Right renal cortex interstitium (tissue), 3 donors: Measurements from ENCODE around the gene SLC25A39. TPM values are rescaled to one million over a fixed set of nuclear protein-coding genes. Genes with fewer than 3 reads are reported as not detected.
"Not testable (repeated sequence)": the region's sequence is repeated elsewhere in the genome, so short reads cannot be mapped to it uniquely, and the experiment has no call there.

Experiments used
- DNase-seq, 3 donors: peaks; one replicate each; pipeline ENCODE4 v3.0.0-alpha.2; 2013; ENCODE audit warnings: low read depth in 3 of 3, low spot score in 2 of 3
- polyA plus RNA-seq, 3 donors: library from polyadenylated mRNA; unstranded; fragments of 120-200 nt; gene quantifications; one replicate each; pipeline ENCODE4 v1.2.1, GENCODE V29; 2013; ENCODE audit not compliant: insufficient read length in 3 of 3

SLC25A39 gene
- polyA plus RNA-seq, 3 donors = 82.5 to 88.4 (median 85.4) TPM

DNA sequence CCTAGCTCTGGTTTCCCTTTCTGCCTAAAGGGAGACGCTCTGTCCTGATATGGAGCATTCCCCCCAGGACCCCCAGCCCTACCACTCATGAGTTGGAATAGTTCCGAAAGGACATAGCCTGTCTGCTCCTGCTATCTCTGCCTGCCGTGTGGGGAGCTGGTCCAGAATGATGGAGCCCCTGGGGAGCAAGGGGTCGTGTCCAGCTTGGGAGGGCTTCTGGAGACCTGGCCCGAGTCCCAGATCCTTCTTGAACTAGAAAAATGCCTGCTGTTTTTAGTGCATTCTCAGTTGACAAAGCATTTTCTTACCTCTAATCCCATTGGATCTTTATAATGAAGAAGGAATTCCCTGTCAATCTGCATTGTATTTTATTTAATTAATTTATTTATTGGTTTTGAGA lies 11.3 kb upstream of the SLC25A39 start:
- no peak for DNase-seq

DNA sequence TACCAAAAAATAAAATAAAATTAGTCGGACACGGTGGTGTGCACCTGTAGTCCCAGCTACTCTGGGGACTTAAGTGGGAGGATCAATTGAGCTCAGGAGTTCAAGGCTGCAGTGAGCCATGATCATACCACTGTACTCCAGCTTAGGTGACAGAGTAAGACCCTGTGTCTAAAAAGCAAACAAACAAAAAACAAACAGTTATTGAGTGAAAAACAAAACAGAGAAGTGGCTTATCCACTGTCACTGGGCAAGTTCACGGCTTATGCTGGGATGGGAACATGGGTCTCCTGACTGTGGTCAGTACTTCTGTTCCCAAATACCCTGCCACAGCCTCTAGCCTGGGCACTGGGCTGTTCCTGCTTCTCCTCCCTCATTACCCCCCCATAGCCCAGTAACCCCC lies 10.9 kb upstream of the SLC25A39 start:
- DNase-seq = no peak

DNA sequence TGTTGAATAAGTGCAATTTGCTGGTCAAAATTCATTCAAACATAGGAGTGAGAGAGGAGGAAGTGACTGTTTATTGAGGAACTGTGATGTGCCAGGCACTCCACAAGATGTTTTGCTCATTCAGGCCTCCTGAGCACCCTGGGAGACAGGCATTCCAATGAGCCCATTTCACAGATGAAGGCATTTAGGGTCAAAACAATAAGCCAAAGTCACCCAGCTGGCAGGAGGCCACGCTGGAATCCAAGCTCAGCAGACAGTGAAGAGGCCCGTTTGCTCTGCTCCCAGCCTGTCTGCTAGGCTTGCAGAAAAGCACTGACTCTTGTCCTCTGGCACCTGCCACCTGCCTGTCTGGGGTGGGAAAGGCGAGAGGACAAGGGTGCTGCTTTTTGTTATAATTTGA lies 10.1 kb upstream of the SLC25A39 start:
- DNase-seq = no peak

DNA sequence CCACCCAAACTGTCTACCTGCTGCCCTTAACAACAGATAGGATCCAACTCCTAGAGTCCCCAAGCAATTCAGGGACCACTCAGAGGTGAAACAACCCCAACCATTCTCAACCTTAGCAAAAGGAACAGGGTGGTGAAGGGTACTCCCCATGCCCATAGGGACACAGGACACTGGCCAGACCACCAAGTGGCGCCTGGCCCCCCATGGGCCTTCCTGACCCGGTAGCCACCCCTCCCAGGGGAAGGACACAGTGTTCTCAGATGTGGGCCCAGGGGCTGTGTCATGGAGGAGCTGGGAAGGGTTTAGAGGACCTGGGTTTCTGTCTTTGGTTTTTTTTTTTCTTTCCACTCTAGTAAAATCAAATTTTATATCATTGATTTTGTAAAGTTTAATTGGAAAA lies 9.7 kb upstream of the SLC25A39 start:
- DNase-seq = no peak

GRCh38 chr17:44333371-44333770 lies 8.7 kb upstream of the SLC25A39 start:
- no peak for DNase-seq

DNA sequence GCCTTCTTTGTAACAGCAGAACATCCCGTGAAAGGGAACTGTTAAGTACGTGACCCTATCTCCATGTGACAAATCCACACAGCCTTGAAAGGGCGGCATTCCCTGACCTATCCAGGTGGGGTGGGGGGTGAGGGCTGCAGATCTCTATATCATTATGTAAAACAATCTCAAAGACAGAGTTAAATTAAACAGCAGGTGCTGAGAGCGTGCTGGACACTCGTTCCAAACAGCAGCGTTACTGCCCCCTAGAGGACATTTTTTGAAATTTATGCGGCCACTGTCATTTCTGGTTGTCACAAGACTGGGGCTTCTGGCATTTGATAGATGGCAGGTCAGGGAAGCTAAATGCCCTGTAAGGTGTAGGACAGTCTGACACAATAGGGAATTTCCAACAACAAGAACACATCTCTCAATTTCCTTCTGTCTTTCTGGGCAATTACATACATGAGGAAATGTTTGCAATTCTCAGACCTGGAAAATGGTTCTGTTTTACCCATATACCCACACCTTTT lies 6.7 kb upstream of the SLC25A39 start:
- no peak for DNase-seq

DNA sequence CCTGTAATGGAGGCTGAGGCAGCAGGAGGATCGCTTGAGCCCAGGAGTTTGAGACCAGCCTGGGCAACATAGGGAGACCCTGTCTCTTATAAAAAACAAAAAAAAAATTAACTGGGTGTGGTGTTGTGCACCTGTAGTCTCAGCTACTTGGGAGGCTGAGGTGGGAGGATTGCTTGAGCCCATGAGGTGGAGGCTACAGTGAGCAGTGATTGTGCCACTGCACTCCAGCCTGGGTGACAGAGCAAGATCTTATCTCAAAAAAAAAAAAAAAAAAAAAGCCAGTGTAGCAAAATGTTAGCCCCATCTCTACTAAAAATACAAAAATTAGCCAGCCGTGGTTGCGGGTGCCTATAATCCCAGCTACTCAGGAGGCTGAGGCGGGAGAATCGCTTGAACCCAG lies 5.6 kb upstream of the SLC25A39 start:
- not testable (repeated sequence) for DNase-seq

GRCh38 chr17:44329516-44329915 lies 4.9 kb upstream of the SLC25A39 start:
- not testable (repeated sequence) for DNase-seq

- DNase-seq = no peak
Measured at GRCh38 chr17:44327715-44328449, 3.3 kb upstream of the SLC25A39 start.

DNA sequence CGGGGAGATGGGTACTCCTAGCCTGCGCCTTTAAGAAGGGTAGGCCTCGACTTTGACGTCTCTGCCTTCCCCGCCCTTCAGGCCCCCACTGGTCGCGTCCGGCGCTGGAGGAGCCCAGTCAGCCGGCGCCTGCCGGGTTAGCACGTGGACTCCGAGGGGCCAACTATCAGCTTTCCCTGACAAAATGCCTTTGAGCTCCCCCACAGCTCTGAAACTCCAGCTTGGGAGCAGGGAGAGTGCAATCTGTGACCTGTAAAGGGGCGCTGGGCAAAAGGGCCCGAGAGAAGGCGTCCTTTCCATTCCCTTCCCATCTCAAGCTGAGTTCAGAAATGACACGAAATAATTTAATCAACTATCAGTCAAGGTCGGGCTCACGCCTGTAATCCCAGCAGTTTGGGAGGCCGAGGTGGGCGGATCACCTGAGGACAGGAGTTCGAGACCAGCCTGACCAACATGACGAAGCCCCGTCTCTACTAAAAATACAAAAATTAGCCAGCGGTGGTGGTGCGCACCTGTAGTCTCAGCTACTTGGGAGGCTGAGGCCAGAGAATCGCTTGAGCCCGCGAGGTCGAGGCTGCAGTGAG lies 2.3 kb upstream of the SLC25A39 start:
- DNase-seq = peak in 2 of 3 donors; percentile 86 to 93

DNA sequence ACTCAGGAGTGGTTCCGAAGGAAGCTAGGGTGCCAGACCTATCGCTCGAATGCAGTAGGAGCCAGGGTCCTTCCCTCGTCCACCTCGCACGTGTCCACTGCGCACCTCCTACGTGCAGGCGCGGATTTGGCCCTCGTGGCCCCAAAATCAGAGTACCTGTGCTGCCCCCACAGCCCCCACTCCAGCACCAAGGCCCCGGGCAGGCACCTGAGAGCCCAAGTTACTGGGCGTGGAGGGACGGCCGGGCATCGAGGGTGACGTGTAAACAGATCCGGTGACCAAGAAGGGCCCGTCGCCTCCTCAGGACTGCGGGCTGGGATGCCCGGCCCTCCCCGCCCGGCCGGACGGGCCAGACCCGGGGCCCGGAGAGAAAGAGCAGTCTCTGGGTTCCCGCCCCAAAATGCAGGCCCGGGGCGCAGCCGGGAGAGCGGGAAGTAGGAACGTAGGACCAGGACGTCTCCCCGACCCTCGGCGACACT lies 492 bp downstream of the SLC25A39 start:
- DNase-seq = no peak

- DNase-seq = no peak
Measured at GRCh38 chr17:44323359-44324091, 1.1 kb downstream of the SLC25A39 start.

DNA sequence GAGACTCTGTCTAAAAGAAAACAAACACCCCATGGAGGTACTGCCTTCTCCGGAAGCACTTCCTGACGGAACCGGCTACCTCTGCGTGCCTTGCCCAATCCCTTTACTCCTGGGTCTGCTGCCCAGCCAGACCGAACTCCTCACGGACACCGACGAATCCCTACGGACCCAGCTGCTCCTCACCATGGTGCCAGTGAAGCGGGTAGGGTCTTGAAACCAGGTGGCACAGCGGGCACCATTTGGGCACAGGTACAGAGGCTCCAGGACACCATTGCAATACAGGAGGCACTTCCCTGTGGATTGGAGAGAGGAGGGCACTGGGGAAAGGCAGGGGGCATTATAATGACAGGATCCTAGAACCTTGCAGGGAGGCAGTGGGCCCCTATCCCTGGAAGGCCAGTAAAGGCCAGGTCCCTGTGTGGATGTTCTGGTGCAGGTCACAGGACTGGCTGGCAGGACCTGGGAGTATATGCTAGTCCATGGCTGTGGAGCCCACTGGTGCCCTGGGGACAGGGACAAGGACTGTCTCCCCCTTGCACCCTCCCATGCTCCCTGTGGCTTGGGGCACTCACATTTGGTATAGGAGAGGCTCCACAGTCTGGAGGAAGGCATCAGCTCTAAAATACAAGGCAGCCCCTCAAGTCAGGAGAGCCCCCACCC lies 2.3 kb downstream of the SLC25A39 start:
- DNase-seq = no peak

- DNase-seq = no peak
Measured at GRCh38 chr17:44321246-44322120, 3.1 kb downstream of the SLC25A39 start.

- no peak for DNase-seq
Measured at GRCh38 chr17:44320066-44320465, 4.6 kb downstream of the SLC25A39 start.

- no peak for DNase-seq
Measured at GRCh38 chr17:44318077-44318892, 6.3 kb downstream of the SLC25A39 start.

- no peak for DNase-seq
Measured at GRCh38 chr17:44317545-44317944, 7.1 kb downstream of the SLC25A39 start.

DNA sequence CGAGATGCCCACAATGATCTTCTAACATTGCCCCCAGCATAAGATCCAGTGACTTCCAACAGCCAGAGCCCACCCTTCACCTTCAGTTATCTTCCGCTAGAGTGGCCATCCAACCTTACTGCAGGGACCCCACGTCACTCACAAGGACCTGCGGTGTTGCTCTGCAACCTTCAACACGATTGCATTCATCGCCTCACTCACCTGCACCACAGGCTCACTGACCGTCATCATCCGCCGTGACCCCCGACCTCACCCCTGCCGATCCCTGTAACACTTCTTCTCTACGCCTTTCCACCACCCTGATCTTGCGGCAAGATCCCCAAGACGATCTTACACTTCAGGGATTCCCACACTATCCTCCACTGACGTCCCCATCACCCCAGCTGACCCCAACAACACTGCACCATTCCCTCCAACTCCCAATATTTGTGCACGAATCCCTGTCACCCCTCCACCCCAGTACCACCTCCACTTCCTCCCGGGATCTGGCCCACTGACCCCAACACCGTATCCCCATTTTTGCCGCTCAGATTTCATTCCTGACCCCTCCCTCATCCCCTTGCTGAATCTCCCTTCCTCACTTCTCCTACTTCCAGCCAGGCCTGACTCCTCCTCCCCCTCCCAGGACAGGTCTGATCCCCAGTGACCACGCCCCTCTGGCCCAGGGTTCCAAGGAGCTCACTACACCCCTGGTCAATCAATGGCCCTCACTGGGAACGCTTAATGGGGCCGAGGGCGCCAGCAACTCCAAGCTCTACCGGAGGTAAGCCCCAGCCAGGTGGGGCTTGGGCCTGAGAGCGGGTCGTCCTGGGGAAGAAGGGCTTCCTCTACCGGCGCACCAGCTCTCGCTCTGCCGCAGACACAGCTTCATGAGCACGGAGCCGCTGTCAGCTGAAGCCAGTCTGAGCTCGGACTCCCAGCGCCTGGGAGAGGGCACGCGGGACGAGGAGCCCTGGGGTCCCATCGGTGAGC lies 8.6 kb downstream of the SLC25A39 start:
- DNase-seq = no peak
